Astrocyte (in vitro differentiated cells and primary cell): Measurements from ENCODE around the gene KRT77.

Experiments used
- EZH2 ChIP-seq: IDR thresholded peaks from 2 replicates; pipeline ENCODE4 v1.6.1; 2012; ENCODE audit warnings: mild to moderate bottlenecking, low read length, inconsistent platforms; ENCODE audit not compliant: insufficient read depth
- TF ChIP-seq, protein P1 (sequence below): IDR thresholded peaks from 2 replicates; pipeline ENCODE4 v1.5.1; 2011; ENCODE audit warnings: low read depth, mild to moderate bottlenecking, inconsistent platforms, low read length, moderate library complexity; ENCODE audit not compliant: insufficient read depth

DNA sequence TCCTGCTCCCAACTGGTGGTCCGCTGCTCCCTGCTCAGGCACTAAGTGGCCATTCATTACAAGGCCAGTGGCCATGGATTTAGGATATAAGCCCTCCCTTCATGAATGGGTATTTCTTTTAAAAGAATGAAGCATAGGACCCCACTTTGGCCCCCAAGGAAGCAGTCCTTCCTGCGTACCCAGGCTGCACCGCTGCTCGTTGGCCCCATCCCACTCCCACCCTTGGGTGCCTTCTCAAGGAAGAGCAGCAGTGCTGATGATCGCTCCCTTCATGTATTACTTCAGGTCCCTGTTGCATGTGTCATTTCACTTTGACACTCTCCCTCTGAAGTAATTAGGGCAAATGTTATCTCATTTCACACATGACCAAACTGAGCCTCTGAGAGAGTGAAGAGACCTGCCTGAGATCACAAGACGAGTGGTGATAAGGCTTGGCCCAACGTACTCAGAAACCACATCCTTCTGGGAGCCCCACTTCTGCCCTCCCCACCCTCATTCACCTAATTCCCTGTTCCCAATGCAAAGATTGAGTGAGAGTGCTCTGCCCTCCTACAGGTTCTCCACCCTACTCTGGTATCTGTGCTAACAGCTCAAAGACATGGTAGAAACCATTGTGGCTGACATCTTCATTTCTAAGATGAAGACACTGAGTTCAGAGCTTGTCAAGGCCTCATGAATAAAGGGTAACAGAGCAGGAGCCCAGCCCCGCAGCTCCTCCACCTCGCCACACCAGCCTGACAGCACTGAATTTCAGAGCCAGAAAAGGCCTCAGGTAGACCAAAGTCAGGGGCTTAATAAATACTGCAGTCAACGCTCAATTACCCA is 41.0 kb downstream of the KRT77 start:
- TF ChIP-seq, protein P1, sequence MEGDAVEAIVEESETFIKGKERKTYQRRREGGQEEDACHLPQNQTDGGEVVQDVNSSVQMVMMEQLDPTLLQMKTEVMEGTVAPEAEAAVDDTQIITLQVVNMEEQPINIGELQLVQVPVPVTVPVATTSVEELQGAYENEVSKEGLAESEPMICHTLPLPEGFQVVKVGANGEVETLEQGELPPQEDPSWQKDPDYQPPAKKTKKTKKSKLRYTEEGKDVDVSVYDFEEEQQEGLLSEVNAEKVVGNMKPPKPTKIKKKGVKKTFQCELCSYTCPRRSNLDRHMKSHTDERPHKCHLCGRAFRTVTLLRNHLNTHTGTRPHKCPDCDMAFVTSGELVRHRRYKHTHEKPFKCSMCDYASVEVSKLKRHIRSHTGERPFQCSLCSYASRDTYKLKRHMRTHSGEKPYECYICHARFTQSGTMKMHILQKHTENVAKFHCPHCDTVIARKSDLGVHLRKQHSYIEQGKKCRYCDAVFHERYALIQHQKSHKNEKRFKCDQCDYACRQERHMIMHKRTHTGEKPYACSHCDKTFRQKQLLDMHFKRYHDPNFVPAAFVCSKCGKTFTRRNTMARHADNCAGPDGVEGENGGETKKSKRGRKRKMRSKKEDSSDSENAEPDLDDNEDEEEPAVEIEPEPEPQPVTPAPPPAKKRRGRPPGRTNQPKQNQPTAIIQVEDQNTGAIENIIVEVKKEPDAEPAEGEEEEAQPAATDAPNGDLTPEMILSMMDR = no peak
- TF ChIP-seq EZH2 = no peak
